OCI-LY3 (cell line): ENCODE measurements around the gene LRRC4C.

ENCODE experiments used
- H2AFZ ChIP-seq: fragments of 200-600, 300-600 bp; shearing (Covaris generic); 2 replicates; pipeline ENCODE4 v1.6.0; 2014; ENCODE audit warnings: antibody characterized with exemption, low read depth, low read length
- H3K27ac ChIP-seq: fragments of 200-600, 300-600 bp; sonication (generic); 2 replicates; pipeline ENCODE4 v1.5.1; 2014; ENCODE audit warnings: mild to moderate bottlenecking, low read length, moderate library complexity, mixed read lengths
- H3K27me3 ChIP-seq: fragments of 200-600, 300-600 bp; sonication (generic); 2 replicates; pipeline ENCODE4 v1.6.1; 2014; ENCODE audit warnings: low read depth, low read length, mixed read lengths
- H3K36me3 ChIP-seq: fragments of 200-600, 300-600 bp; sonication (generic); replicated peaks from 2 replicates; pipeline ENCODE3; 2014; ENCODE audit warnings: low read depth, low read length, mixed read lengths
- H3K4me1 ChIP-seq: fragments of 300-600, 200-600 bp; sonication (generic); 2 replicates; pipeline ENCODE4 v1.6.1; 2014; ENCODE audit warnings: low read length, mixed read lengths
- H3K4me2 ChIP-seq: fragments of 200-600, 300-600 bp; sonication (generic); 2 replicates; pipeline ENCODE4 v1.6.1; 2014; ENCODE audit warnings: low read length, mixed read lengths
- H3K4me3 ChIP-seq: fragments of 300-600, 200-600 bp; sonication (generic); 2 replicates; pipeline ENCODE4 v1.5.1; 2014; ENCODE audit warnings: antibody characterized with exemption, mild to moderate bottlenecking, low read length, moderate library complexity
- H3K79me2 ChIP-seq: fragments of 300-600, 200-600 bp; shearing (Covaris generic); 2 replicates; pipeline ENCODE4 v1.6.1; 2014; ENCODE audit warnings: mild to moderate bottlenecking, low read length, mixed read lengths
- H3K9ac ChIP-seq: fragments of 300-600, 200-600 bp; shearing (Covaris generic); 2 replicates; pipeline ENCODE4 v1.6.0; 2014; ENCODE audit warnings: mild to moderate bottlenecking, low read length, moderate library complexity
- H3K9me3 ChIP-seq: fragments of 200-600, 300-600 bp; shearing (Covaris generic); 2 replicates; pipeline ENCODE4 v1.6.1; 2014; ENCODE audit warnings: low read length, mixed read lengths; ENCODE audit not compliant: insufficient read depth
- H4K20me1 ChIP-seq: fragments of 200-600, 300-600 bp; sonication (generic); 2 replicates; pipeline ENCODE4 v1.6.1; 2016; ENCODE audit warnings: low read length, mixed read lengths; ENCODE audit not compliant: insufficient read depth
- EZH2phosphoT487 ChIP-seq: fragments of 200-600 bp; shearing (Covaris generic); IDR thresholded peaks from 2 replicates; pipeline ENCODE4 v1.6.1; 2018; ENCODE audit warnings: antibody characterized with exemption, mixed run types, low read depth
- TF ChIP-seq, protein P1 (sequence below): fragments of 200-600, 300-600 bp; sonication (generic); IDR thresholded peaks from 2 replicates; pipeline ENCODE4 v1.5.1; 2014; ENCODE audit warnings: antibody characterized with exemption, low read length, low read depth

LRRC4C gene

DNA sequence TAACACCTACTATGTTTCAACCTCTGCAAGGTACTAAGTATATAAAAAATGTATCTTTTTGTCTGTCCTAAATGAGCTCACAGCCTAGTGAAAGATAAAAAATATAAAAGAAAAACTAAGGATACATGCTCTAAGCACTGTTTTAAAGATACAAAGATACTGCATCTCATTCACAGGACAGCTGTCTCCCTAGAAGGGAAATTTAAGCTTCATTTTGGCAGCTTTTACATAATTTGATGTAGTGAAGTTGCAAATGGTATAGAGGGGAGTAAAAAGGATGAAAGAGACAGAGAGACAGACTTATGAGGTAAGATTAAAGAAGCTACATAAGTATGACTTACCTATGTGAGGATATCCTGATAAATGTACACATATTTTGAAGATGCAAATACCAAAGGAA, 53.6 kb downstream of the LRRC4C start:
- Histone ChIP-seq H3K27ac (no peak overlapping the region), H3K27me3 (no peaks in the 10 kb centered on the region), H2AFZ (no peak overlapping the region), H3K9ac (no peak overlapping the region), H3K79me2 (no peaks in the 10 kb centered on the region), H3K9me3 (no peaks in the 10 kb centered on the region), H3K4me3 (no peak overlapping the region), H3K4me2 (no peak overlapping the region), H3K4me1 (no peaks in the 10 kb centered on the region), H4K20me1 (no peaks in the 10 kb centered on the region), H3K36me3 (no peaks in the 10 kb centered on the region)
- TF ChIP-seq EZH2phosphoT487 = no peak
- TF ChIP-seq, protein P1, sequence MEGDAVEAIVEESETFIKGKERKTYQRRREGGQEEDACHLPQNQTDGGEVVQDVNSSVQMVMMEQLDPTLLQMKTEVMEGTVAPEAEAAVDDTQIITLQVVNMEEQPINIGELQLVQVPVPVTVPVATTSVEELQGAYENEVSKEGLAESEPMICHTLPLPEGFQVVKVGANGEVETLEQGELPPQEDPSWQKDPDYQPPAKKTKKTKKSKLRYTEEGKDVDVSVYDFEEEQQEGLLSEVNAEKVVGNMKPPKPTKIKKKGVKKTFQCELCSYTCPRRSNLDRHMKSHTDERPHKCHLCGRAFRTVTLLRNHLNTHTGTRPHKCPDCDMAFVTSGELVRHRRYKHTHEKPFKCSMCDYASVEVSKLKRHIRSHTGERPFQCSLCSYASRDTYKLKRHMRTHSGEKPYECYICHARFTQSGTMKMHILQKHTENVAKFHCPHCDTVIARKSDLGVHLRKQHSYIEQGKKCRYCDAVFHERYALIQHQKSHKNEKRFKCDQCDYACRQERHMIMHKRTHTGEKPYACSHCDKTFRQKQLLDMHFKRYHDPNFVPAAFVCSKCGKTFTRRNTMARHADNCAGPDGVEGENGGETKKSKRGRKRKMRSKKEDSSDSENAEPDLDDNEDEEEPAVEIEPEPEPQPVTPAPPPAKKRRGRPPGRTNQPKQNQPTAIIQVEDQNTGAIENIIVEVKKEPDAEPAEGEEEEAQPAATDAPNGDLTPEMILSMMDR = no peak

DNA sequence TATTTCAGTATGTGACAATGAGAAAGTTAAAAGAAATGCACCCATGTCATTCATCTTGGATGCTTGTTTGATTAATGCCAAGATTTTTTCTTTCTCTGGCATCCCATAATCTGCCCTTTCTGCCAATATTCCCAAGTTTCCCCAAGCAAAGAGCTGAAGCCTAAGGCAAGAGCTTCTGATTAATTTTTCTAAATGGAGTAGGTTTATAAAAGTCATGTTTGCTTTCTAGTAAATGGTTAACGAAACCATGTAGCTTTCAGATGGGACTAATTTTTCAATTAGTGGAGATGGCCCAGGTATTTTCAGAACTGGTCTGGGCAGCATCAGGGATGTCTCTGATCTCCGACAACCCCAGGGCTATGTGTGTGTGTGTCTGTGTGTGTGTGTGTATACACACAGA, 55.3 kb downstream of the LRRC4C start:
- H3K9me3 ChIP-seq = no peaks in the 10 kb centered on the region
- H3K79me2 ChIP-seq = no peaks in the 10 kb centered on the region
- no peaks in the 10 kb centered on the region for H3K27me3 ChIP-seq
- no peaks in the 10 kb centered on the region for H3K4me1 ChIP-seq
- H3K4me3 ChIP-seq = no peak overlapping the region
- H3K4me2 ChIP-seq = no peak overlapping the region
- no peaks in the 10 kb centered on the region for H3K36me3 ChIP-seq
- no peak overlapping the region for H3K9ac ChIP-seq
- no peak overlapping the region for H2AFZ ChIP-seq
- H3K27ac ChIP-seq = no peak overlapping the region
- H4K20me1 ChIP-seq = no peaks in the 10 kb centered on the region
- TF ChIP-seq EZH2phosphoT487 = no peak
- TF ChIP-seq, protein P1 = no peak

DNA sequence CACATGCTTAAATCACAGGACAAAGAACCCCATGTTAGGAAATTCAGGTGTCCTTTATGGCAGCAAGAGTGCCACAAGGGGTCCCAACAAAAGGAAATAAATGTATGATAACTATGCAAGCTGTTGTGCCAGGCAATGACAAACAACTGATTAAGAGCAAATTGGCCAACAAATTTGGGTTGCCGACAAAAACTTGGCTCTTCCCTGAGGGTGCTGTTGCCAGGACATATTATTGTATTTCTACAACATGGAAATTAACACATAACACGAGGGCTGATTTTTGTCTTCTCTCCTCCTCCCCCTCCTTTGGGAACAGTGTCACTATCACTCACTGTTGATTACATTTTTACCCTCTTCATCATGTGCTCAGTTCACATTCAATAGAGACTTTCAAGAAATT, 56.0 kb downstream of the LRRC4C start:
- H3K9me3 ChIP-seq = no peaks in the 10 kb centered on the region
- H3K9ac ChIP-seq = no peak overlapping the region
- no peaks in the 10 kb centered on the region for H3K36me3 ChIP-seq
- no peak overlapping the region for H2AFZ ChIP-seq
- no peaks in the 10 kb centered on the region for H4K20me1 ChIP-seq
- TF ChIP-seq EZH2phosphoT487 = no peak
- TF ChIP-seq, protein P1 = no peak
- no peaks in the 10 kb centered on the region for H3K27me3 ChIP-seq
- no peaks in the 10 kb centered on the region for H3K4me1 ChIP-seq
- no peak overlapping the region for H3K4me3 ChIP-seq
- H3K79me2 ChIP-seq = no peaks in the 10 kb centered on the region
- no peak overlapping the region for H3K27ac ChIP-seq
- H3K4me2 ChIP-seq = no peak overlapping the region

DNA sequence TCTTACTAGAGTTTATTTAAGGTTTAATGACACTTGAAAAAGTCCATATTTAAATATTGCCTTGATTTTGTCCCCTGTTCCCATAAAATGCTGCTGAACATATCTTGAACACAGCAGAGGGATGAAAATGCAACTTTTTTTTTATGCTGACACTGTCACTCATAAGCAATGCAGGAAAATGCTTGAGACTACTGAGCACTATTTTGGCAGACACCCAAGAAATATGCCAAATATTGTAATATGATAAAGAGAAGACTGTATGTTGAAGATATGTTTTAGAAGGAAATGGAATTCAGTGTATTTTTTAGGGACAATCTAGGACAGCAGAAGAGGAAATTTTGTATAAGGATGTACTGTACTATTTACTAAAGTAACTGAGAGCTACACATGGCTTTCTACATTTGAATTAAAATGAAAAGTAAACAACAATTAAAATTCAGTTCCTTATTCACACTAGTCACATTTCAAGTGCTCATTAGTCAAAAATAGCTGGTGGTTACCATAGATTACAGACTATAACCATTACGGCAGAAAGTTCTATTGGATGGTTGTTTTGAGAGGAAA, 58.6 kb downstream of the LRRC4C start:
- Histone ChIP-seq H3K27me3 (no peaks in the 10 kb centered on the region), H3K36me3 (no peaks in the 10 kb centered on the region), H2AFZ (no peak overlapping the region), H3K4me3 (no peak overlapping the region), H3K9ac (no peak overlapping the region), H3K9me3 (no peaks in the 10 kb centered on the region), H3K4me2 (no peak overlapping the region), H3K27ac (no peak overlapping the region), H3K4me1 (no peaks in the 10 kb centered on the region), H3K79me2 (no peaks in the 10 kb centered on the region), H4K20me1 (no peaks in the 10 kb centered on the region)
- no peak for TF ChIP-seq EZH2phosphoT487
- TF ChIP-seq, protein P1 = no peak
